Stimulated activated CD4-positive, alpha-beta T cell treated with anti-CD3 and anti-CD28 coated beads, Interleukin-2, amount 100 ng/mL, for 48 hours (primary cell): ENCODE measurements around the gene F3.

Experiments used
- DNase-seq, 2 donors: peaks; one replicate each; pipeline ENCODE4 v3.0.0-alpha.2; 2020

Gene F3

GRCh38 chr1:94526152-94526980, 15.2 kb downstream of the F3 start:
- DNase-seq, result no peak

DNA sequence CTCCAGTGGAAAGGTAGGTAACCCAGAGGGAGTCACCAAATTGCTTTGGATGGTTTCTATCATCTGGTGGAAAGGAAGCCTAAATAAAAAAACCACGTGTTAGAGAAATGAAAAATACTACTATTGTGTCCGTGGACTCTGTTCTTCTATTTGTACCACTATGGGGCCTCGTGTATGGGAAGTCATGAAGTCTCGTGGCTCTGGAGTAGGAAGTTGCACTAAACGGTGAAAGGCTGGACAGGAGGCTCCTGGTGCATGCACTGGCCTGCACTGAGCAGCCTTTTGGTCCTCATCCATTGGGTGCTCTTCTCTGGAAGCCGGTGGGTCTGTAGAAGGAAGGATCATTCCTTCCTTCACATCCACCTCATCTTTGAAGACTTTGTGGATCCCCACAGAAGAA, 17.0 kb downstream of the F3 start:
- DNase-seq, result no peak

DNA sequence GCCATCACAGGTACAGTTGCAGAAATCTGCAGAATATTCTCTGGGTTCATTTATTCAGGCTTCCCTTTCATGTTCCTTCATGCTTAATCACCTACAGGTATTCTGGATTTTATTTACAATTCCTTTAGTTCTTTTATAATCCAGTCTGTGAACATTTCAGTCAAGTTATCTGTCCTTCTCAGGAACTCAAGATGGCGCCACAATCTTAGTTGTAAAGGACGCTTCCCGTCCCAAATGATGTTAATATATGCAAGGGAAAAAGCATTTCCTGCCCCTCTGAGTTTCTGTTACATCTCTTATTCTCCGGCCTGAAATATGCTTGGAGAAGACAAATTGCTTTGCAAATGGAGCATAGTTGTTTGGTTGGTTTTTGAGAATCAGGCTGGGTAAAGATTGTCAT, 19.3 kb downstream of the F3 start:
- DNase-seq, result no peak

GRCh38 chr1:94519351-94519750, 22.2 kb downstream of the F3 start:
- DNase-seq, result no peak

DNA sequence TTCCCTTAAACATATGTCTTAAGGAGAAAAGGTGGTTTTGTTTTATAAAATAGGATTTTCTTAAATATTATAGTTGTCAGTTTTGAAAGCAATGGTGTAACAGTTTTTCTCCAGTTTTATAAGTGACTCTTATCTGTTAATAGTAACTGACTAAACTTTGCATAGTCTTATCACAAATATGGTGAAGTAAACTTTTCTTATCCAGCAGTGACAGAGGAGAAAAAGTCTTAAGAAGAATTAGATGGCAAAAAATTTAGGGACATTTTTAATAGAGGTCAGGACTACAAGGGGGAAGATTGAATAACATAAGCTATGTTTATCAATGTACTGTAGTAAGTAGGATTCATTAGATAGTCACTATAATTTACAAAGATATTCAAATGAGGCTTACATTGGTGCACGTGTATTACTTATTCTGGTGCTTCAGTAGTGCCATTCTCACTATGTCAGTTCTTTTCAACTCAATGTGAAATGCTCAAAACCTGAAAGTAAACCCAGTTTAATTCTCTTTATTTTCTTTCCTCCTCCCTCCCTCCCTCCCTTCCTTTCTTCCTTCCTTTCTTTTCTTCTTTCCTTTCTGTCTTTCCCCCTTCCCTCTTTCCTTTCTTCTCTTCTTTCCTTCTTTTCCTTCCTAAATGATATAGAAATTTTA, 26.1 kb downstream of the F3 start:
- DNase-seq, result no peak

- DNase-seq, result no peak
These were observed 27.3 kb downstream of the F3 start for GRCh38 chr1:94514095-94514727.

- no peak for DNase-seq
These were observed 28.7 kb downstream of the F3 start for GRCh38 chr1:94512816-94513215.

DNA sequence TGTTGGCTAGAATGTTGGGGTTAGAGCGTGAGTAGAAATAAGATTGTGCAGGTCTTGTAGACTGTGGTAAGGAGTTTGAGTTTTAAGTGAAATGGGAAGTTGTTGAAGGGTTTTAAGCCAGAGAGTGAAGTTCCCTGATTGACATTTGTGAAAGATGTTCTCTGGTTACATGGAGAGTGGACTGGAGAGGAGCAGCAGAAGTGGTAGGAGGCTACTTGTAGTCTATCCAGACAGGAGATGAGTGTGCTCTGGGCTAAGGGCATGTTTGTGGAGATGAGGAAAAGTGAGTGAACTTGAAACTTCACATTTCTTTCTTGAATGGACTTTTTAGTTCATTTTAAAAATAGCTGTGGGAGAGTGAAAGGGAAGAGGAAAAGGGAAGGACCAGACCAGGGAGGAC, 37.0 kb downstream of the F3 start:
- no peak for DNase-seq

GRCh38 chr1:94503153-94503552, 38.4 kb downstream of the F3 start:
- DNase-seq, result no peak

DNA sequence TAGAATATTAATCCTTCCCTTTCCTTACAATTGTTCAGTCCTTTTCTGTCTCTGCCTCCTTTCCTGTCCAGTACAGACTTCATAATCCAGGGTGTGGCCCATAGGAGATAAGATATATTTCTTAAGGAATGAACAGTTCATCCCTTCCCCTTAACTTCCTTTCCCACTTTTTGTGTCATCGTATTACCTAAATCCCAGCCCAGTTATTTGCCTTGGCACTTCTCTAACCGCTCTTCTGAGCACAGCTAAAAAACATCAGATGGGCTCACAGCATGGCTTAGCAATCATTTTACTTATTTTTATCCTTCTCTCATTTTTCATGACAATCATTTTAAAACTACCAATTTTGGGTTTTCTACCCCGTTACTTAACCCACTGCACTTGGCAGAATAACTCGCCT, 39.6 kb downstream of the F3 start:
- DNase-seq, result no peak

- no peak for DNase-seq
These were observed 40.1 kb downstream of the F3 start for GRCh38 chr1:94501426-94501825.

DNA sequence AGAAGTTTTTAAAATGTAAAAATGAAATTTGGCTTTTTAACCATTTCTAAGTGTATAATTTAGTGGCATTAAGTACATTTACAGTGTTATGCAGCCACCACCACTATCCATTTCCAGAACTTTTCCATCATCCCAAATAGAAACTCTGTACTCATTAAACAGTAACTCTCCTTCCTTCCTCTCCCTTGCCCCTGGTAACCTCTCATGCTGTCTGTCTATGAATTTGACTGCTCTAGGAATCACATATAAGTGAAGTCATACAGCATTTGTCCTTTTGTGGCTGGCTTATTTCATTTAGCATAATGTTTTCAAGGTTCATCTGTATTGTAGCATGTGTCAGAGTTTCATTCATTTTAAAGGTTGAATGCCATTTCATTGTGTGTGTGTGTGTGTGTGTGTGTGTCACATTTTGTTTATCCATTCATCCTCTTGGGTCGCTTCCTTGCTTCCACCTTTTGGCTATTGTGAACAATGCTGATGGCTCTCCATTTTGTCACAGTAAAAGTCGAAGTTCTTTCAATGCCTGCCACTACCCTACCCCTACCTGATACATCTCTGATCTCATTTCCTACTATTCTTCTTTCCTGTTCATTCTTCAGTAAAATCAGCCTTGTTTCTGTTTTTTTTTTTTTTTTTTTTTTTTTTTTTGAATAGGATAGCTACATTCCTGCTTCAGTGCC, 45.3 kb downstream of the F3 start:
- DNase-seq, result no peak

DNA sequence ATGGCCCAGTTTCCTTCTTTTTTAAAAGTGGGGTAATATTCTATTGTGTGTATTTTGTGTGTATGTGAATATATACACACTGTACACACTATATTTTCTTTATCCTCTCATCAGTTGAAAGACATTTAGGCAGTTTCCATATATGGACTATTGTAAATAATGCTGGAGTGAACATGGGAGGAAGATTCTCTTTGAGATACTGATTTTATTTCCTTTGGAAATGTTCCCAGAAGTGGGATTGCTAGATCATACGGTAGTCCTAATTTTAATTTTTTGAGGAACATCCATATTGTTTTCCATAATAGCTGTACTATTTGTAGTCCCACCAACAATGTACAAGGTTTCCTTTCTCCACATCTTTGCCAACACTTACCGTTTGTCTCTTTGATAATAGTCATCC, 51.0 kb downstream of the F3 start:
- no peak for DNase-seq

GRCh38 chr1:94486990-94487389, 54.6 kb downstream of the F3 start:
- DNase-seq, result no peak

DNA sequence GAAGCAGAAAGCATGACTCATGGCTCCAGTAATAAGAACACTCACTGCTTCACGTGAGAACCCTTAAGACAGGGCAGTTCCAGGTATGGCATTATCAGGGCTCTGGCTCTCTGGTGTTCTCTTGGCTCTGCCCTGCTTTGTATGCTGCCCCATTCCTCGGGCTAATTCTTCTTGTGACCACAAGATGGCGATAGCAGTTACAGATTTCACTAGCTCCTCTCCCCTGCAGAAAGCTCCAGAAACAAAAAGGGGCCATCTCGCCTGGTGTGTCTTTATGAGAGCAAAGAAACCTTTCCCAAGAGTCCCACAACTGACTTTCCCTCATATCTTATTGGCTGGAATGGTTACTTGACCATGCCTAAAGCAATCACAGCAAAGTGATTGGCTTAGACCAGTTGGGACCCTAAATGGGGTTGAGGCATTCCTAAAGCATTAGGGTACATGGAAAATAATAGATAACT, 60.1 kb downstream of the F3 start:
- peak in 1 of 2 donors; percentile 21 for DNase-seq

- no peak for DNase-seq
These were observed 61.9 kb downstream of the F3 start for GRCh38 chr1:94479682-94480081.
